ENCODE measurements around the gene MAN1A1. TPM values are rescaled to one million over a fixed set of nuclear protein-coding genes. Genes with fewer than 3 reads are reported as not detected.
A peak's percentile ranks its signal among the peaks of the same experiment; 100 is the strongest.

Gene MAN1A1
- total RNA-seq, 1 donor from 2014 or later: 45.9 TPM

GRCh38 chr6:119347466-119348095 lies 2.0 kb downstream of the MAN1A1 start:
- H3K27ac ChIP-seq (ENCODE audit: low read depth, low read length): peak overlapping the region; percentile 95
- peak overlapping the region; percentile 62 to 77 (median 71) for H3K9ac ChIP-seq (ENCODE audit: low read depth in 1 of 3, low read length in 3 of 3)
- peaks cover 8 to 11% (median 10%) of the 10 kb centered on the region in 3 donors for H3K4me1 ChIP-seq (ENCODE audit: control insufficient read depth in 3 of 3, insufficient read depth in 3 of 3, low read length in 3 of 3)
- no peaks in the 10 kb centered on the region for H3K36me3 ChIP-seq (ENCODE audit: control insufficient read depth in 3 of 3, insufficient read depth in 3 of 3, low read length in 3 of 3)
- H3K27me3 ChIP-seq (ENCODE audit: control insufficient read depth in 3 of 3, insufficient read depth in 3 of 3, low read length in 3 of 3): peaks cover 4 to 16% (median 7%) of the 10 kb centered on the region in 3 donors
- no peaks in the 10 kb centered on the region for H3K9me3 ChIP-seq (ENCODE audit: control insufficient read depth in 3 of 3, low read length in 3 of 3)
- peak overlapping the region; percentile 70 to 87 (median 81) for H3K4me3 ChIP-seq (ENCODE audit: low read length in 3 of 3)

- Histone ChIP-seq H3K4me1 (ENCODE audit: control insufficient read depth in 3 of 3, insufficient read depth in 3 of 3, low read length in 3 of 3) (peaks cover 8 to 11% (median 10%) of the 10 kb centered on the region in 3 donors), H3K9ac (ENCODE audit: low read depth in 1 of 3, low read length in 3 of 3) (peak overlapping the region in 2 of 3 donors; percentile 3 to 53), H3K36me3 (ENCODE audit: control insufficient read depth in 3 of 3, insufficient read depth in 3 of 3, low read length in 3 of 3) (no peaks in the 10 kb centered on the region), H3K27ac (ENCODE audit: low read depth, low read length) (peak overlapping the region; percentile 46), H3K4me3 (ENCODE audit: low read length in 3 of 3) (peak overlapping the region; percentile 3 to 87 (median 70)), H3K27me3 (ENCODE audit: control insufficient read depth in 3 of 3, insufficient read depth in 3 of 3, low read length in 3 of 3) (peaks cover 4 to 16% (median 6%) of the 10 kb centered on the region in 3 donors), H3K9me3 (ENCODE audit: control insufficient read depth in 3 of 3, low read length in 3 of 3) (no peaks in the 10 kb centered on the region)
Measured at GRCh38 chr6:119346936-119347335, 2.6 kb downstream of the MAN1A1 start.

- Histone ChIP-seq H3K4me3 (ENCODE audit: low read length in 3 of 3) (peak overlapping the region in 2 of 3 donors; percentile 70 to 87), H3K4me1 (ENCODE audit: control insufficient read depth in 3 of 3, insufficient read depth in 3 of 3, low read length in 3 of 3) (peaks cover 8 to 11% (median 10%) of the 10 kb centered on the region in 3 donors), H3K27ac (ENCODE audit: low read depth, low read length) (peak overlapping the region; percentile 46), H3K9me3 (ENCODE audit: control insufficient read depth in 3 of 3, low read length in 3 of 3) (no peaks in the 10 kb centered on the region), H3K9ac (ENCODE audit: low read depth in 1 of 3, low read length in 3 of 3) (peak overlapping the region in 1 of 3 donors; percentile 53), H3K36me3 (ENCODE audit: control insufficient read depth in 3 of 3, insufficient read depth in 3 of 3, low read length in 3 of 3) (no peaks in the 10 kb centered on the region), H3K27me3 (ENCODE audit: control insufficient read depth in 3 of 3, insufficient read depth in 3 of 3, low read length in 3 of 3) (peaks cover 3 to 16% (median 4%) of the 10 kb centered on the region in 3 donors)
Measured at GRCh38 chr6:119346450-119346849, 3.1 kb downstream of the MAN1A1 start.

GRCh38 chr6:119345114-119345513 lies 4.4 kb downstream of the MAN1A1 start:
- Histone ChIP-seq H3K27ac (ENCODE audit: low read depth, low read length) (no peak overlapping the region), H3K27me3 (ENCODE audit: control insufficient read depth in 3 of 3, insufficient read depth in 3 of 3, low read length in 3 of 3) (peaks cover 3 to 12% (median 4%) of the 10 kb centered on the region in 3 donors), H3K4me3 (ENCODE audit: low read length in 3 of 3) (peak overlapping the region in 1 of 3 donors; percentile 46), H3K4me1 (ENCODE audit: control insufficient read depth in 3 of 3, insufficient read depth in 3 of 3, low read length in 3 of 3) (peaks cover 8 to 18% (median 14%) of the 10 kb centered on the region in 3 donors), H3K36me3 (ENCODE audit: control insufficient read depth in 3 of 3, insufficient read depth in 3 of 3, low read length in 3 of 3) (no peaks in the 10 kb centered on the region), H3K9ac (ENCODE audit: low read depth in 1 of 3, low read length in 3 of 3) (no peak overlapping the region), H3K9me3 (ENCODE audit: control insufficient read depth in 3 of 3, low read length in 3 of 3) (no peaks in the 10 kb centered on the region)

GRCh38 chr6:119344306-119344705 lies 5.3 kb downstream of the MAN1A1 start:
- H3K27me3 ChIP-seq (ENCODE audit: control insufficient read depth in 3 of 3, insufficient read depth in 3 of 3, low read length in 3 of 3): peaks cover 3 to 9% (median 4%) of the 10 kb centered on the region in 3 donors
- no peak overlapping the region for H3K9ac ChIP-seq (ENCODE audit: low read depth in 1 of 3, low read length in 3 of 3)
- H3K9me3 ChIP-seq (ENCODE audit: control insufficient read depth in 3 of 3, low read length in 3 of 3): no peaks in the 10 kb centered on the region
- peaks cover 6 to 15% (median 14%) of the 10 kb centered on the region in 3 donors for H3K4me1 ChIP-seq (ENCODE audit: control insufficient read depth in 3 of 3, insufficient read depth in 3 of 3, low read length in 3 of 3)
- H3K4me3 ChIP-seq (ENCODE audit: low read length in 3 of 3): no peak overlapping the region
- no peaks in the 10 kb centered on the region for H3K36me3 ChIP-seq (ENCODE audit: control insufficient read depth in 3 of 3, insufficient read depth in 3 of 3, low read length in 3 of 3)
- H3K27ac ChIP-seq (ENCODE audit: low read depth, low read length): no peak overlapping the region

- no peak overlapping the region for H3K9ac ChIP-seq (ENCODE audit: low read depth in 1 of 3, low read length in 3 of 3)
- no peaks in the 10 kb centered on the region for H3K36me3 ChIP-seq (ENCODE audit: control insufficient read depth in 3 of 3, insufficient read depth in 3 of 3, low read length in 3 of 3)
- no peaks in the 10 kb centered on the region for H3K9me3 ChIP-seq (ENCODE audit: control insufficient read depth in 3 of 3, low read length in 3 of 3)
- H3K27me3 ChIP-seq (ENCODE audit: control insufficient read depth in 3 of 3, insufficient read depth in 3 of 3, low read length in 3 of 3): peaks cover 3 to 9% (median 4%) of the 10 kb centered on the region in 3 donors
- H3K4me1 ChIP-seq (ENCODE audit: control insufficient read depth in 3 of 3, insufficient read depth in 3 of 3, low read length in 3 of 3): peaks cover 3 to 14% (median 14%) of the 10 kb centered on the region in 3 donors
- H3K27ac ChIP-seq (ENCODE audit: low read depth, low read length): no peak overlapping the region
- H3K4me3 ChIP-seq (ENCODE audit: low read length in 3 of 3): no peak overlapping the region
Measured at GRCh38 chr6:119343573-119344146, 5.9 kb downstream of the MAN1A1 start.

- Histone ChIP-seq H3K9me3 (ENCODE audit: control insufficient read depth in 3 of 3, low read length in 3 of 3) (no peaks in the 10 kb centered on the region), H3K36me3 (ENCODE audit: control insufficient read depth in 3 of 3, insufficient read depth in 3 of 3, low read length in 3 of 3) (no peaks in the 10 kb centered on the region), H3K4me1 (ENCODE audit: control insufficient read depth in 3 of 3, insufficient read depth in 3 of 3, low read length in 3 of 3) (peaks cover 0 to 14% (median 11%) of the 10 kb centered on the region in 3 donors), H3K4me3 (ENCODE audit: low read length in 3 of 3) (no peak overlapping the region), H3K27ac (ENCODE audit: low read depth, low read length) (no peak overlapping the region), H3K9ac (ENCODE audit: low read depth in 1 of 3, low read length in 3 of 3) (no peak overlapping the region), H3K27me3 (ENCODE audit: control insufficient read depth in 3 of 3, insufficient read depth in 3 of 3, low read length in 3 of 3) (peaks cover 3 to 5% (median 4%) of the 10 kb centered on the region in 3 donors)
Measured at GRCh38 chr6:119343167-119343566, 6.4 kb downstream of the MAN1A1 start.

- Histone ChIP-seq H3K9ac (ENCODE audit: low read depth in 1 of 3, low read length in 3 of 3) (no peak overlapping the region), H3K36me3 (ENCODE audit: control insufficient read depth in 3 of 3, insufficient read depth in 3 of 3, low read length in 3 of 3) (no peaks in the 10 kb centered on the region), H3K27me3 (ENCODE audit: control insufficient read depth in 3 of 3, insufficient read depth in 3 of 3, low read length in 3 of 3) (peaks cover 0 to 3% (median 0%) of the 10 kb centered on the region in 3 donors), H3K9me3 (ENCODE audit: control insufficient read depth in 3 of 3, low read length in 3 of 3) (no peaks in the 10 kb centered on the region), H3K27ac (ENCODE audit: low read depth, low read length) (no peak overlapping the region), H3K4me3 (ENCODE audit: low read length in 3 of 3) (no peak overlapping the region), H3K4me1 (ENCODE audit: control insufficient read depth in 3 of 3, insufficient read depth in 3 of 3, low read length in 3 of 3) (peaks cover 0 to 14% (median 7%) of the 10 kb centered on the region in 3 donors)
Measured at GRCh38 chr6:119342430-119342829, 7.1 kb downstream of the MAN1A1 start.

- Histone ChIP-seq H3K27ac (ENCODE audit: low read depth, low read length) (peak overlapping the region; percentile 30), H3K27me3 (ENCODE audit: control insufficient read depth in 3 of 3, insufficient read depth in 3 of 3, low read length in 3 of 3) (no peaks in the 10 kb centered on the region), H3K9me3 (ENCODE audit: control insufficient read depth in 3 of 3, low read length in 3 of 3) (no peaks in the 10 kb centered on the region), H3K36me3 (ENCODE audit: control insufficient read depth in 3 of 3, insufficient read depth in 3 of 3, low read length in 3 of 3) (no peaks in the 10 kb centered on the region), H3K4me1 (ENCODE audit: control insufficient read depth in 3 of 3, insufficient read depth in 3 of 3, low read length in 3 of 3) (peaks cover 0 to 7% (median 4%) of the 10 kb centered on the region in 3 donors), H3K4me3 (ENCODE audit: low read length in 3 of 3) (no peak overlapping the region), H3K9ac (ENCODE audit: low read depth in 1 of 3, low read length in 3 of 3) (peak overlapping the region in 1 of 3 donors; percentile 15)
Measured at GRCh38 chr6:119340796-119341487, 8.6 kb downstream of the MAN1A1 start.
